ENCODE measurements around the gene TRIM32. TPM values are rescaled to one million over a fixed set of nuclear protein-coding genes. Genes with fewer than 3 reads are reported as not detected.
A peak's percentile ranks its signal among the peaks of the same experiment; 100 is the strongest.

TRIM32 gene
- total RNA-seq, 2 experiments from 2014 or later, result 4.4 to 5.8 TPM

DNA sequence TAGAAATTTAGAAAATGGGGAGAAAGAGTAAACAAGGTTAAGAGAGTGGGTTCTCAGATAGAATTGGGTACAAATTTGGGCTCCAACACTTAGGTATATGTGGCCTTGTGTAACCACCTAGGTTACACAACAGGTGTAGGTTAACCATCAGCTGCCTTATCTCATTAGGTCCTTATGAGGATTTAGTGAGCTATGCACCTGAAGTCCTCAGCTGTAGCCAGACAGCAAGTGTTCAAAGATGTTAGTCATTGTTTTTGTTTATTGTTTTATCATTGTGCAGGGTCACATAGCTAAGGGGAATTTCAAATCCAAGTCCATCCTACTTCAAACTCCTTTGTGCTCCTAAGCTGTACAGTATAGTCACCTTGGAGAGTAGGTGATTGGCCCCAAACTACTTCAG, 970 bp upstream of the TRIM32 start:
- Mint-ChIP-seq H3K27ac (peak overlapping the region; percentile 94), H3K9me3 (no peaks in the 10 kb centered on the region), H3K27me3 (no peaks in the 10 kb centered on the region), H3K4me3 (peak overlapping the region; percentile 99), H3K36me3 (ENCODE audit: low read depth) (peaks cover 9% of the 10 kb centered on the region), H3K4me1 (ENCODE audit: low read depth) (peaks cover 67% of the 10 kb centered on the region)
- ATAC-seq (ENCODE audit: poor library complexity) (no peak), DNase-seq (no peak)
- Histone ChIP-seq H3K27me3 (ENCODE audit: control insufficient read depth in 1 of 2, insufficient read depth in 2 of 2, low read length in 2 of 2) (no peaks in the 10 kb centered on the region), H3K4me1 (ENCODE audit: insufficient read depth, low read length) (peaks cover 32% of the 10 kb centered on the region), H3K36me3 (ENCODE audit: insufficient read depth, low read length) (no peaks in the 10 kb centered on the region), H3K4me3 (ENCODE audit: low read length) (peak overlapping the region; percentile 86), H3K9me3 (ENCODE audit: control insufficient read depth in 1 of 2, insufficient read depth in 1 of 2, low read length in 2 of 2) (no peaks in the 10 kb centered on the region), H3K27ac (ENCODE audit: low read depth in 1 of 2, low read length in 2 of 2) (no peak overlapping the region)
- TF ChIP-seq, protein P1, sequence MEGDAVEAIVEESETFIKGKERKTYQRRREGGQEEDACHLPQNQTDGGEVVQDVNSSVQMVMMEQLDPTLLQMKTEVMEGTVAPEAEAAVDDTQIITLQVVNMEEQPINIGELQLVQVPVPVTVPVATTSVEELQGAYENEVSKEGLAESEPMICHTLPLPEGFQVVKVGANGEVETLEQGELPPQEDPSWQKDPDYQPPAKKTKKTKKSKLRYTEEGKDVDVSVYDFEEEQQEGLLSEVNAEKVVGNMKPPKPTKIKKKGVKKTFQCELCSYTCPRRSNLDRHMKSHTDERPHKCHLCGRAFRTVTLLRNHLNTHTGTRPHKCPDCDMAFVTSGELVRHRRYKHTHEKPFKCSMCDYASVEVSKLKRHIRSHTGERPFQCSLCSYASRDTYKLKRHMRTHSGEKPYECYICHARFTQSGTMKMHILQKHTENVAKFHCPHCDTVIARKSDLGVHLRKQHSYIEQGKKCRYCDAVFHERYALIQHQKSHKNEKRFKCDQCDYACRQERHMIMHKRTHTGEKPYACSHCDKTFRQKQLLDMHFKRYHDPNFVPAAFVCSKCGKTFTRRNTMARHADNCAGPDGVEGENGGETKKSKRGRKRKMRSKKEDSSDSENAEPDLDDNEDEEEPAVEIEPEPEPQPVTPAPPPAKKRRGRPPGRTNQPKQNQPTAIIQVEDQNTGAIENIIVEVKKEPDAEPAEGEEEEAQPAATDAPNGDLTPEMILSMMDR (IDR thresholded peaks at IDR 0.05), result no peak
- intact Hi-C loops (cut with DNase I, micrococcal nuclease), result no loop called here
- ChIA-PET CTCF (interaction anchor here (1.4 kb wide), 1 partner anchor 51 kb away, joined by 3 read pairs; no protein-coding TSS in a partner anchor), POLR2A (interaction anchor here (0.5 to 1.1 kb wide), 2 partner anchors 16 to 1750 kb away, joined by 3 to 4 read pairs; no protein-coding TSS in a partner anchor)

DNA sequence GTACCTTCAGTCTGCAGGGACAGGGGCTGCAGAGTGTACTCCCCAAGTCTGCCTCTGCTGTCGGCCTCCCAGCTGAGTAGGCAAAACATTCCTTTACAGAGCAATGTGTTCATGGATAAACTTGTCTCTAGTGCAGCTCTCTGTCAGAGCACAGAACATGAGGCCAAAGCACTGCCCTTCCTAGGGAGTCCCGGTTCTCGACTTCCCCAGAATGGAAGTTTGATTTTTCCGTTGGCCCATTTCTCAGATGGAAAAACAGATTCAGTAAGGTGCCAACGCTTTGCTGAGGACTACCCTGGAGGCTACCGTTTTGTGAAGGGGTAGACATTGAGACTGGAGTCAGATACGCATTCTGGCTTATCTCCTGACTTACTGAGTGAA, 422 bp upstream of the TRIM32 start:
- CTCF ChIA-PET, result interaction anchor here (1.4 kb wide), 1 partner anchor 50 kb away, joined by 3 read pairs; no protein-coding TSS in a partner anchor
- no peaks in the 10 kb centered on the region for H3K27me3 ChIP-seq (ENCODE audit: control insufficient read depth in 1 of 2, insufficient read depth in 2 of 2, low read length in 2 of 2)
- DNase-seq (peak in 1 of 14 experiments; percentile 11), ATAC-seq (ENCODE audit: poor library complexity) (peak; percentile 35)
- H3K27ac ChIP-seq (ENCODE audit: low read depth in 1 of 2, low read length in 2 of 2), result peak overlapping the region in 1 of 2 donors; percentile 35
- no peaks in the 10 kb centered on the region for H3K36me3 ChIP-seq (ENCODE audit: insufficient read depth, low read length)
- H3K9me3 ChIP-seq (ENCODE audit: control insufficient read depth in 1 of 2, insufficient read depth in 1 of 2, low read length in 2 of 2), result no peaks in the 10 kb centered on the region
- Mint-ChIP-seq H3K36me3 (ENCODE audit: low read depth) (peaks cover 9% of the 10 kb centered on the region), H3K4me3 (peak overlapping the region; percentile 99), H3K27ac (peak overlapping the region; percentile 94), H3K27me3 (no peaks in the 10 kb centered on the region), H3K4me1 (ENCODE audit: low read depth) (peaks cover 72% of the 10 kb centered on the region), H3K9me3 (no peaks in the 10 kb centered on the region)
- TF ChIP-seq, protein P1 (IDR thresholded peaks at IDR 0.05), result no peak
- peak overlapping the region; percentile 86 for H3K4me3 ChIP-seq (ENCODE audit: low read length)
- H3K4me1 ChIP-seq (ENCODE audit: insufficient read depth, low read length), result peaks cover 32% of the 10 kb centered on the region
- intact Hi-C loops (cut with DNase I, micrococcal nuclease), result no loop called here
- POLR2A ChIA-PET, result interaction anchor here (0.5 to 1.1 kb wide), 6 partner anchors 11 to 1750 kb away, joined by 3 to 4 read pairs (median 3); no protein-coding TSS in a partner anchor

DNA sequence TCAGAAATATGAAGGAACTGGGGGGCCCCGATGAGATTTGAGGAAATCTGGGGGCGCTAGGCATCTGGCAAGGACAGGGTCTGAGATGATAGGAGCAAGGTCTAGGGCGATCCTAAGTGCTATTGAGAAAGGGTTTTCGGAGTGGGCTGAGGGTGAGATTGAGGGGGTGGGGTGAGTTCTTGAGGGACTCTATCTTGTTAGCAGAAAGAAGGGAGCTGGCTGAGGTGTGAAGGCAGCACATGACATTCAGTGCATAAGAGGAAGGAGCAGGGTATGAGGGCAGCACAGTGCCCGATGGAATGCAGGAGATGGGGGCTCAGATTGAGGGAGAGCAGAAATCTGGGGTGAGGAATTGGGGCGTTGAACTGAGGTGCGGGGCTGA, 640 bp downstream of the TRIM32 start:
- H3K4me1 ChIP-seq (ENCODE audit: insufficient read depth, low read length), result peaks cover 32% of the 10 kb centered on the region

More for the DNA sequence above, 640 bp downstream of the TRIM32 start:
- ChIA-PET CTCF (no interaction called here), POLR2A (interaction anchor here (1.1 kb wide), 1 partner anchor 22 kb away, joined by 3 read pairs; no protein-coding TSS in a partner anchor)
- Mint-ChIP-seq H3K36me3 (ENCODE audit: low read depth) (peaks cover 9% of the 10 kb centered on the region), H3K4me3 (peak overlapping the region; percentile 99), H3K27ac (peak overlapping the region; percentile 94), H3K9me3 (no peaks in the 10 kb centered on the region), H3K4me1 (ENCODE audit: low read depth) (peaks cover 83% of the 10 kb centered on the region), H3K27me3 (no peaks in the 10 kb centered on the region)
- TF ChIP-seq, protein P1 (IDR thresholded peaks at IDR 0.05), result no peak
- Histone ChIP-seq H3K9me3 (ENCODE audit: control insufficient read depth in 1 of 2, insufficient read depth in 1 of 2, low read length in 2 of 2) (no peaks in the 10 kb centered on the region), H3K27ac (ENCODE audit: low read depth in 1 of 2, low read length in 2 of 2) (no peak overlapping the region), H3K27me3 (ENCODE audit: control insufficient read depth in 1 of 2, insufficient read depth in 2 of 2, low read length in 2 of 2) (no peaks in the 10 kb centered on the region), H3K4me3 (ENCODE audit: low read length) (peak overlapping the region; percentile 86), H3K36me3 (ENCODE audit: insufficient read depth, low read length) (no peaks in the 10 kb centered on the region)
- DNase-seq (peak in 2 of 14 experiments; percentile 12 to 23), ATAC-seq (ENCODE audit: poor library complexity) (peak; percentile 3)
- intact Hi-C loops (cut with DNase I, micrococcal nuclease), result no loop called here

Measured in CD4-positive, alpha-beta T cell (primary cell).